ENCODE data around the gene ZNF440.
"Not testable (repeated sequence)": the region's sequence is repeated elsewhere in the genome, so short reads cannot be mapped to it uniquely, and the experiment has no call there.

The ZNF440 gene

GRCh38 chr19:11873762-11874161 is 59.7 kb downstream of the ZNF440 start:
- in situ Hi-C loops (cut with HindIII; ENCODE audit: low pct_ligation_motif_present, low pct_unique_long_range_greater_than_20kb, low sequenced_read_pairs) = no loop called here
- DNase-seq = no peak

GRCh38 chr19:11879687-11880266 is 65.7 kb downstream of the ZNF440 start:
- DNase-seq; in situ Hi-C loops (cut with HindIII; ENCODE audit: low pct_ligation_motif_present, low pct_unique_long_range_greater_than_20kb, low sequenced_read_pairs): not testable (repeated sequence)

- in situ Hi-C loops (cut with HindIII; ENCODE audit: low pct_ligation_motif_present, low pct_unique_long_range_greater_than_20kb, low sequenced_read_pairs) = no loop called here
- DNase-seq = no peak
Observed at GRCh38 chr19:11880598-11880997, 66.5 kb downstream of the ZNF440 start.

GRCh38 chr19:11881151-11881800 is 67.2 kb downstream of the ZNF440 start:
- DNase-seq = peak; percentile 11
- in situ Hi-C loops (cut with HindIII; ENCODE audit: low pct_ligation_motif_present, low pct_unique_long_range_greater_than_20kb, low sequenced_read_pairs) = no loop called here

- DNase-seq = no peak
- in situ Hi-C loops (cut with HindIII; ENCODE audit: low pct_ligation_motif_present, low pct_unique_long_range_greater_than_20kb, low sequenced_read_pairs) = no loop called here
Observed at GRCh38 chr19:11882606-11883005, 68.5 kb downstream of the ZNF440 start.
